ENCODE measurements around the gene RAX2. TPM values are rescaled to one million over a fixed set of nuclear protein-coding genes. Genes with fewer than 3 reads are reported as not detected.

RAX2 gene
- total and polyA plus RNA-seq, 9 donors = 0.13 TPM; not detected in 7

- Histone ChIP-seq H3K27me3 (no peaks in the 10 kb centered on the region), H3K4me1 (ENCODE audit: insufficient read depth) (no peaks in the 10 kb centered on the region), H3K27ac (no peak overlapping the region), H3K4me3 (no peak overlapping the region), H3K9me3 (peaks cover 0 to 14% of the 10 kb centered on the region in 2 donors), H3K36me3 (no peaks in the 10 kb centered on the region)
- intact Hi-C loops (cut with DNase I) = no loop called here
- no peak for DNase-seq
- 18 to 20% (median 18%) methylated on average over 25 of the region's 25 CpGs for WGBS, 3 donors
- TF ChIP-seq EP300 (IDR thresholded peaks at IDR 0.05) = no peak
- no peak for TF ChIP-seq CTCF (IDR thresholded peaks at IDR 0.05)
- TF ChIP-seq POLR2A (IDR thresholded peaks at IDR 0.05) = no peak
These were observed 12.8 kb upstream of the RAX2 start for GRCh38 chr19:3784607-3785450.

- DNase-seq = no peak
- 62 to 66% (median 64%) methylated on average over 32 to 49 of the region's 49 CpGs for WGBS, 3 donors
- Histone ChIP-seq H3K4me3 (no peak overlapping the region), H3K9me3 (peaks cover 0 to 14% of the 10 kb centered on the region in 2 donors), H3K36me3 (no peaks in the 10 kb centered on the region), H3K27me3 (no peaks in the 10 kb centered on the region), H3K4me1 (ENCODE audit: insufficient read depth) (no peaks in the 10 kb centered on the region), H3K27ac (no peak overlapping the region)
- intact Hi-C loops (cut with DNase I) = no loop called here
- no peak for TF ChIP-seq CTCF (IDR thresholded peaks at IDR 0.05)
- TF ChIP-seq POLR2A (IDR thresholded peaks at IDR 0.05) = no peak
- TF ChIP-seq EP300 (IDR thresholded peaks at IDR 0.05) = no peak
These were observed 11.9 kb upstream of the RAX2 start for GRCh38 chr19:3783660-3784584.

GRCh38 chr19:3782903-3783302, 10.9 kb upstream of the RAX2 start:
- Histone ChIP-seq H3K9me3 (peaks cover 0 to 14% of the 10 kb centered on the region in 2 donors), H3K36me3 (no peaks in the 10 kb centered on the region), H3K27ac (no peak overlapping the region), H3K4me3 (no peak overlapping the region), H3K27me3 (no peaks in the 10 kb centered on the region), H3K4me1 (ENCODE audit: insufficient read depth) (no peaks in the 10 kb centered on the region)
- 78 to 86% (median 82%) methylated on average over 13 of the region's 13 CpGs for WGBS, 3 donors
- TF ChIP-seq EP300 (IDR thresholded peaks at IDR 0.05) = no peak
- no peak for DNase-seq
- intact Hi-C loops (cut with DNase I) = no loop called here

GRCh38 chr19:3782330-3782729, 10.3 kb upstream of the RAX2 start:
- Histone ChIP-seq H3K4me3 (no peak overlapping the region), H3K27ac (no peak overlapping the region), H3K36me3 (no peaks in the 10 kb centered on the region), H3K27me3 (no peaks in the 10 kb centered on the region), H3K4me1 (ENCODE audit: insufficient read depth) (no peaks in the 10 kb centered on the region), H3K9me3 (peaks cover 0 to 14% of the 10 kb centered on the region in 2 donors)
- intact Hi-C loops (cut with DNase I) = no loop called here
- WGBS, 3 donors = 89 to 94% (median 90%) methylated on average over 1 of the region's 1 CpG
- TF ChIP-seq CTCF (IDR thresholded peaks at IDR 0.05) (no peak), POLR2A (IDR thresholded peaks at IDR 0.05) (no peak), EP300 (IDR thresholded peaks at IDR 0.05) (no peak)
- no peak for DNase-seq

Data from ovary (tissue), 9 donors.